GM11168 (cell line): Measurements from ENCODE around the gene CHGA.

Experiments
- in situ Hi-C: fragments of 300-500 bp; cut with MboI; formaldehyde crosslinking; loops from one replicate; pipeline ENCODE4 v1.12.0; 2022; ENCODE audit warnings: low sequenced_read_pairs; ENCODE audit not compliant: unreplicated experiment

Gene CHGA, protein sequence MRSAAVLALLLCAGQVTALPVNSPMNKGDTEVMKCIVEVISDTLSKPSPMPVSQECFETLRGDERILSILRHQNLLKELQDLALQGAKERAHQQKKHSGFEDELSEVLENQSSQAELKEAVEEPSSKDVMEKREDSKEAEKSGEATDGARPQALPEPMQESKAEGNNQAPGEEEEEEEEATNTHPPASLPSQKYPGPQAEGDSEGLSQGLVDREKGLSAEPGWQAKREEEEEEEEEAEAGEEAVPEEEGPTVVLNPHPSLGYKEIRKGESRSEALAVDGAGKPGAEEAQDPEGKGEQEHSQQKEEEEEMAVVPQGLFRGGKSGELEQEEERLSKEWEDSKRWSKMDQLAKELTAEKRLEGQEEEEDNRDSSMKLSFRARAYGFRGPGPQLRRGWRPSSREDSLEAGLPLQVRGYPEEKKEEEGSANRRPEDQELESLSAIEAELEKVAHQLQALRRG

DNA sequence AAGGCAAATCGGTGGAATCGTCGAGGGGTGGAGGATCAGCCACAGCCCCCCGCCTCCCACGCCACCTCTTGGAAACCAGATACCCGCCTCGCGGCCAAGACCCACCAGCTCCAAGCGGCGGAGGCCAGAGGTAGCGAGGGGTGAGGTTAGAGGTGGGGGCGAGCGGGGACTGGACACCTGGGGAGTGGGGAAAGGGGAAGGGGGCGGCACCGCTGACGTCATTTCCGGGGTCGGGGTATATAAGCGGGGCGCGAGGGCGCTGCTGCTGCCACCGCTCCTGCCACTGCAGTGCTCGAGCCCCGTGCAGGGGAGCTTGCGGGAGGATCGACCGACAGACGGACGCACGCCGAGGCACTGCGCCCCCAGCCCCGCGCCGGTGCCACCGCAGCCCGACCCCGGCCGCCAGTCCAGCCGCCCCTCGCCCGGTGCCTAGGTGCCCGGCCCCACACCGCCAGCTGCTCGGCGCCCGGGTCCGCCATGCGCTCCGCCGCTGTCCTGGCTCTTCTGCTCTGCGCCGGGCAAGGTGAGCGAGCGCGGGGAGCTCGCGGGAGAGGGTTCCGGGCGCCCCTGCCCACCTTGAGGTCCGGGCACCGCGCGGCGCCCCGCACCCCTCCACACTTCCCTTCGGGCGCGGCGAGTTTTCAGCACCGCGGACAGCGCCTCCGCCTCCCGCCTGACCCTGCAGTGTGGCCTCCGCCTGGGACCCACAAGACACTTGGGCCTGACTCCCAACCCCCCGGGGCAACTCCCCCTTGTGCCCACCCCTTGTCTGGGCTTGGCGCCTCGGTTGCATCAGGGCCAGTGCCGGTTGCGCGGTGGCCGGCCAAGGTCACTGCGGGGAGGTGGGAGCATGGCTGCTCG is at the start of gene CHGA:
Gene CHGA, plus strand, starts transcription at position 268 of the 861 bp plus-strand sequence. Its CDS starts 210 bp downstream, at position 478.
- in situ Hi-C loops: no loop called here

DNA sequence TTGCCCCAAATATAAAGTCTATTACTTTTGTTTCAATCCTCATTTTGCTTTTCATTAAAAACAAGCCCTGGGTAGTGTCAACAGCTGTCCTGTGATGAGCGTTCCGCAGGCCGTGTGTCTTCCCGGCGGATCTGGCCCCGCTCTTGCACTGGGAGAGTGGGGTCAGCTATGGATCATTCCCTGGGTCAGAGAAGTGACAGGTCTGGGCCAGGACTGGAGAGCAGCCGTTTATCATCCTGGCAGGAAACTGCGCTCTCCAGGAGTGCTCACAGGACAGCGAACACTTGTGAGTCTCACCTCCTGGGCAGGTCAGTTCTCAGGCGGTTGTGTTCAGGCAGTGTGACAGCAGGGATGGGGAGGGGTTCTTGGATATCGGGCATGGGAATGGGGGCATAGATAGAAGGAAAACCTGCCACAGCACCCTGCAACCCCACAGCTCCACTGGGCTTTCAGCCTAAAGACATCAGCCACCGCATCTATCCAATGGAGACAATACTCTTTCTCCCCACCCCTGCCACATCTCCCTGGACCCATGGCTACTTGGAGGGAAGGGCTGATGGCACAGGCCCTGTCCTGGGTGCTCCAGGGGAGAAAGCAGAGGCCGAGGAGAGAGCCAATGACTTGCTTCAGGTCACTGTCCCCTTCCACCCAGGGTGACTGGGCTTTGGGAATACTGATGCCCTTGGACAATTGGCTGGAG is 47.8 kb upstream of the CHGA start:
- in situ Hi-C loops: no loop called here

DNA sequence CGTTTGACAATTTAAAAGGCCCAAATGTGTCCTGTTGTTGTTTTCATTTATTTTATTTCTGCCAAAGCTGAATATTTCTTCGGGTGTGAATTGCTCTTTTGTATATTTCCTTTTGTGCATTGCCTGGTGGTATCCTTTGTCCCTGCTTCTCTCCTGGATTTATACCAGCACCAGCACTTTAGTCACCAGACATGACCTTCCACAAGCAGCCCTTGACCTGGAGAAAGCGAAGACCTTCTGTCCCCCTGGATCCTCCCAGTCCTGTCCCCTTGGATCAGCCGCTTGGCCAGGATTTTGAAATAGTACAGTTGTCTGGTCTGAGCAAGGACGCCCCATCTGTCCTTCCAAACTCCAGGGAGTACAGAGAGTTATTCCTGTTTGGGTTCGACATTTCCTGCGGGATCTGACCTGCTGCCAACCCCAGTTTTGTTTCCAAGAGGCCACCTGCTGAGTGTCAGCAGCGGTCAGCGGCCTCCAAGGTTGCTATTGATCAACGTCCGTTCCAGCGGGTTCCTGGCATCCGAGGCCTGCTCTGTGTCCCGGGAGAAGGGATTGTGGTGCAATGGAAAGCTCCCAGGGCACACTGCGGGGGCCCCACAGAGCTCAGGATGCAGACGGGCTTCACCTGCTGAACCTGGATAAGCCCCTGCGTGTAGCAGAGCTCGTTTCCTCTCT is 45.1 kb upstream of the CHGA start:
- in situ Hi-C loops: no loop called here

DNA sequence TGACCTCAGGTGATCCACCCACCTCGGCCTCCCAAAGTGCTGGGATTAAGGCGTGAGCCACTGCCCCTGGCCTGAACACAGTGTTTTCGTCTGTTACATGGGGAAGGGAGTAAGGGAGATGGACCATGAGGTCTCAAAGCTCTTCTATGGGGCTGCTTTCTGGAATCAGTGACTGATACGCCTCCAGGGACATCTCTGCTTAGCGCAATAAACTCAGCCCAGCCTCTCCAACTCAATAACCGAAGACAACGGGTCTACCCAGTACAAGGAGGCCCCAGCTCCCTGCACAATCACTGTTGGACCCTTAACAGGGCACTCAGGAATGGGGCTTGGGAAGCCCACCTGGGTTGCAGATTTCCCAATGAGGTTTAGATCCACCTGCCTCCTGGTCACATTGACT is 42.6 kb upstream of the CHGA start:
- in situ Hi-C loops: no loop called here

DNA sequence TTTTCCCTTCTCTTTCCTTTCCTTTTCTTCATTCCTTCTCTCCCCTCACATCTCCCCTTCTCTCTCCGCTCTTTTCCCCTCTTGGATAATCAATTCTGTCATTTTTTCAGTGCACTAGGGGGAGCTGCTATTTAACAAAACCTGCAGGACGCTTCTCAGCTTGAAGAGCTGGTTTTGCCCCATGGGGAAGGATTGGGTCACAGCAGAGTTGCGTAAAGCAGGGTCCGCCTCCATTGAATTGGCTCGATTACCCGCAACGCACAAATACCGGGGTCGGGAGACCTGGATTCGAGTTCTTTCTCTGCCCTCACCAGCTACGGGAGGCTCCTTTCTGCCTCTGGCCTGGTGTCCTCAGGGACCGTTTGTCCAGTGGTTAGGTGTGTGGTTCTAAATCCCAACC is 42.1 kb upstream of the CHGA start:
- in situ Hi-C loops: no loop called here

DNA sequence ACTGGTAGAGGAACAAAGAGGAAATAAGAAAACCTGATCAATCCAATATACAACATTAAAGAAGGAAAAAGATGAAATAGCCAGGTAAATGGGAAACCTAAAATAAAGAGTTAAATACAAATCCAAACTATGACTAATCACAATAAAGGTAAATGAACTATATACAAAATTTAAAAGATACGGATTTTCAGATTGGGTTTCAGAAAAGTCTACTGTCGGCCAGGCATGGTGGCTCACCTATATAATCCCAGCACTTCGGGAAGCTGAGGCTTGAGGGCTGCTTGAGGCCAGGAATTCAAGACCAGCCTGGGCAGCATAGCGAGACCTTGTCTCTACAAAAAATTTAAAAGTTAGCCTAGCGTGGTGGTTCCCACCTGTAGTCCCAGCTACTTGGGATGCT is 39.9 kb upstream of the CHGA start:
- in situ Hi-C loops: no loop called here

DNA sequence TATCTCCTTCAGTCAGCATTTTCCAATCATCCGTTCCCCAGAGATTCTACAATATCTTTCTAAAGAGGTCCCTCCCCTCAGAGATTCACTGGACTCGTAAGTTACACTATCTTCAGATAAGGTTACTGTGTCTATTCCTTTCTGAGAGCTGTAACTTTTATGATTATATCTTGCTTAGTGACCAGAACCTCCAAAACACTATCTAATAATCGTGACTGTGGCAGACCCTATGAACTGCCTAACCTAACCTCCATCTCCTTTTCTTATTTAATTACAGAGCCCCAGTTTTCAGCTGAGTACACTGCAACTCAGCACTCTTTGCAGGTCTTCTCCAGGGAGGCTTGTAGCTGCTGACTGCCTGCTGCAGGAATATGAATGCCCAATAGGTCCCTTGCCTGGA is 38.5 kb upstream of the CHGA start:
- in situ Hi-C loops: no loop called here

DNA sequence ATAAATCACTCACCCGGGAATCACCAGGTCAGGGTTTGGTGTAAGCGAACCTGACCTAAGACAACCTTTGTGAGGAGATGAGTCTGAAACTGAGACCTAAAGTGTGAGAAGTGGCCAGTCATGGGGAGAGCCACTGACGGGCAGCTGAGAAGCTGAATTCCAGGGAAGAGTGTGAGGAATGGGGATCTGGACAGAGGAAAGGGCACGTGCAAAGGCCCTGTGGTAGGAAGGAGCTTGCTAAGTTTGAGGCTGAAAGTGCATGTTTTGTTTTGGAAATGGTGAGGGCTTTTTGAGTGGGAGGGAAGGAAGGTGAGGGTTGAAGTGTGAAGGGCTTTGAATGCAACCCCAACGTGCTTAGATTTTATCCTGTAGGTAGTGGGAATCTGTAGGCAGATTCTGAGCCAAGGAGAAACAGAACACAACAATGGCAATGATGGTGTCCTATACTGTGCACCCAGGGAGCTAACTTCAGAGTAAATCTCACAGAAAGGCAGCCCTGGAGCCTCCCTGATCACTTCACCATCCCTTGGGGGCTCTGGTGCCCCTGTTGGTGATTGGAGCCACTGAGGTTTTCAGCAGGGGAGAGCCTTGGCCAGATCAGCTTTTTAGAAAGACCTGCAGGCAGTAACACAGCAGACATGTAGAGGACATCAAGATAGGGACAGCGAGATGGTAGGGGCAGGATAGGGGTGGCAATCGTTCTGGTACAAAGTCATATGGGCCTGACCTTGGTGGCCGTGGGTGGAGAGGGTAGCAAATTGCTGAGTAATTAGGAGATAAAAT is 37.5 kb upstream of the CHGA start:
- in situ Hi-C loops: no loop called here

DNA sequence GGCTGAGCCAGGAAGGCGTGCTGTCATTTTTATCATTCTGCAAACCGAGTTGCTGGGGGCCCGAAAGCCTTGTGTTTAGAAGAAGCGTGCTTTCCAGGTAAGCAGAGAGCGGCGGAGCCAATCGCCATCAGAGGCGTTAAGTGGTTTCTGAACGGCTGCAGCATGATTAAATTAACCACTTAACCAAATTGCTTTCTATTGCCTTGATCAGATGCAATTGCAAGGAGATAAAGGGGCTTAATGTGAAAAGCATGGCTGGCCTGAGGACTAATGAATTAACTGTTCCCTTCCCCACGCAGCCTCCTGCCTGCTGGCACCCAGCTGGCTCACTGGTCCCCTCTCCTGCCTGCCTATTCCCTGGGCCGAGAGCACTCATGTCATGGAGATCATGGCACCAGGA is 36.6 kb upstream of the CHGA start:
- in situ Hi-C loops: no loop called here

DNA sequence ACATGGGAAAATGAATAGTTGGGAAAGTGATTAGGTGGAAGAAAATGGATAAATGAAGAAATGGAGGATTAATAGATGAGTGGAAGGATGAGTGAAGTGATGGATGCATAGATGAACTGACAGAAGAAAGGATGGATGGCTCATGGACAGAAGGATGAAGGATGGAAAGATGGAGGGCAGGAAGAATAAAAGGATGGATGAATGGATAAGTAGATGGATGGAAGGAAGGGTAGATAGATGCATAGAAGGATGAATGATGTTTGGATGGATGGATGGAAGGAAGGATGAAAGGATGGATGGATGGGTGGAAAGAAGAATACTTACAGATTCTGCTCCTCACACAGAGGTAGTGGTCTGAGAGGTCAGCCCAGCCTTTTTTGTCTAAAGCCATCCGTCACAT is 35.8 kb upstream of the CHGA start:
- in situ Hi-C loops: no loop called here

DNA sequence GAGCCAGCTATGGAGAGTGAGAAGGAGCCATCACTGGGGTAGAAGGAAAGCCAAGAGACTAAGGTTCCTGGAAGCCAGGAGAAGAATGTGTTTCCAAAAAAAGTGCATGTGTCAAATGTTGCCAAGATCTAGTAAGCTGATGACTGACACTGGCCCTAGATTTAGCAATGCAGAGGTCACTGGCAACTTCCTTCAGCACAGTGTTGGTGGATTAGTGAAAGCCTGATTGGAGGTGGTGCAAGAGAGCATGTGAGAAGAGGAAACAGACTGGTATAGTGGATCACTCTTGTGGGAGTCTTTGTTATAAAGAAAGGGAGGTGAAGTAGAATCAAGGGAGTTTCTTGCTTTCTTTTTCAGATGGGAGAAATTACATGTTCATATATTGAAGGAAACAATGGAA is 34.1 kb upstream of the CHGA start:
- in situ Hi-C loops: no loop called here

DNA sequence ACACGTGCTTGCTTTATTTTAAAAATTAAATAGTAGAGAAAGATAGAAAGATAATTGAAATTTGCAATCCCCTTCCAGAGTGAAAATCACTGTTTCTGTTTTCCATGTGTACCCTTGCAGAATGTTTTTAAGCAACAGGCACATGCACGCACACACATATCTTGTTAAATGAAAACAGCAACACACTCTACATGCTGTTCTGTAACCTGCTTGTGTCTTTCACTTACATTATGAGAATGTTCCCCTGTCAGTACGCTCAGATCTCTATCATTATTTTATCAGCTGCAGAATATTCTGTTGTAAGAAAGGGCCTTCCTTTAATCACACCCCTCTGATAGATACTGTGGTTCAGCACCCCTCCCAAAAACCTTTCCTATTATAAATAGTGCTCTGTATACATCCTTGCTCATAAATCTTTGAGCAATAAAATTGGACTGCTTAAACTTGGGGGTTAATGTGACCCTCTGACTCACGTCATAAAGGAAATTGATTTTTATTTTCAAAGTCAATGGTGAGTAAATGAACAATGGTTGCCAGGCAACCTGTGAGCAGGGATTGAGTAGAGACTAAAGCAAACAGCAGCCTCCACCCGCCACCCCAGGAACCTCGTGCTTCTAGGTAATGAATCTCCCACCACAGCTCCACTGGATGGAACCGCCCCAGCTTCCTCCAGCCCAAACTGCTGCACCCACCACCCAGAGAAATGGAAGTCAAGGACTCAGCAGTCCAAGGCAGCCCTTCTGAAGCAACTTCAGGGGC is 31.9 kb upstream of the CHGA start:
- in situ Hi-C loops: no loop called here

DNA sequence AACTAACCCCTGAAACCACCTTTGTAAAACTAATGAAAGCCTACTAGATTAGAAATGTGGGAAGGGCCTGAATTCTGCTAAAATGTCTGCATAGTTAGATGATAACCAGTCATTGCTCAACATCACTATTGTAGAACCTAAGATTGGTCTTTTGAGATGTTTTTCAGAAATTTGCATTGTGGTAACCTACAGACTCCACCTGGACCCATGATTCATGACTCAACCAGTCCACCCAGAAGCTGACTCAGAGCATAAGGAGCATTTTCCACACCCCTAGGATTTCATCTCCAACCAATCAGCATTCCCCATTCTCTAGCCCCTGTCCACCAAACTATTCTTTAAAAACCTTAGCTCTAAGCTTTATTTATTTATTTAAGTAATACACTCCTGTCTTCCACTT is 30.4 kb upstream of the CHGA start:
- in situ Hi-C loops: no loop called here

DNA sequence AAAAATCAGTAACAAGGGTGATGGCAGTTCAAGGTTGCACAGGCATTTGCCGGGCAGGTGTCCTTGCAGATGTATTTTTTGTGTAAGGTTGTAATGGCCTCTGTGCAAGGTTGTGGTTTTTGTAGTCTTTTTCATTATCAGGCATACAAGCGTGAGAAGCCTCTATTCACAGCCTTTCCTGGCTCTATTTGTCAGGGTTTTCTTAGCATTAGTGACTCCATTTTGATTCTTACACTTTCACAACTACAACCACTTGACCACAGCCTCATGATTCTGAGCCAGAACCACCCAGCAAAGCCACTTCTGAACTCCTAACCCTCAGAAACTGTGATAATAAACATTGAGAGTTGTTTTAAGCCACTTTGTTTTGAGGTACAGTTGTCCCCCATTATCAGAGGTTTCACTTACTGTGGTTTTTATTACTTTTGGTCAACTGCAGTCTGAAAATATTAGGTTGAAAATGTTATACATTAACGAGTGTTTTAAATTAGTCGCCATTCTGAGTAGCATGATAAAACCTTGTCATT is 27.5 kb upstream of the CHGA start:
- in situ Hi-C loops: no loop called here

DNA sequence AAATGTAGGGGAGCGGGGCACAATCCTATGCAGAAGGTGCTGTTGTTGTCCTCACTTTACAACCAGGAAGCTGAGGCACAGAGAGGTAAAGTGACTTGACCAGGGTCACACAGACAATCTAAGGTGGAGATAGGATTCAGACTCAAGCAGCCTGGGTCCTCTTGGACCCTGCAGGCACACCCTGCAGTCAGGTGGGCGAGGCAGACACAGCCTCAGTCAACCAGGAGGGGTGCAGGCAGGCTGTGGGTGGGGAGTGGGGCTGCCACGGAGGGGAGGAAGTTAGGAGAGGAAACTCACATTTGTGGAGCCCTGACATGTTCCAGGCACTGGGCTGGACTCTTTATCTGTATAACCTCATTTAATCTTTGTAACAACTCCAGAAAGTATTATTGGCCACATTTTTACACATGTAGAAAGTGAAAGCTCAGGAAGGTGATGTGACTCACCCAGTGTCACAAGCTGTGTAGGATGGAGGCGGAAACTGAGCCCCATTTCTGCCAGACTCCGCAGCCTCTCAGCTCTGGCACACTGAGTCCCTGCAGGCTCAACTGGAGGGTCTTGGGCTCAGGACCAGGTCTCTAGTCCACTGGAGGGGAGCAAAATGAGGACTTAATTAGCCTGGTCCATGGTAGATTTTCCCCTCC is 24.9 kb upstream of the CHGA start:
- in situ Hi-C loops: no loop called here

DNA sequence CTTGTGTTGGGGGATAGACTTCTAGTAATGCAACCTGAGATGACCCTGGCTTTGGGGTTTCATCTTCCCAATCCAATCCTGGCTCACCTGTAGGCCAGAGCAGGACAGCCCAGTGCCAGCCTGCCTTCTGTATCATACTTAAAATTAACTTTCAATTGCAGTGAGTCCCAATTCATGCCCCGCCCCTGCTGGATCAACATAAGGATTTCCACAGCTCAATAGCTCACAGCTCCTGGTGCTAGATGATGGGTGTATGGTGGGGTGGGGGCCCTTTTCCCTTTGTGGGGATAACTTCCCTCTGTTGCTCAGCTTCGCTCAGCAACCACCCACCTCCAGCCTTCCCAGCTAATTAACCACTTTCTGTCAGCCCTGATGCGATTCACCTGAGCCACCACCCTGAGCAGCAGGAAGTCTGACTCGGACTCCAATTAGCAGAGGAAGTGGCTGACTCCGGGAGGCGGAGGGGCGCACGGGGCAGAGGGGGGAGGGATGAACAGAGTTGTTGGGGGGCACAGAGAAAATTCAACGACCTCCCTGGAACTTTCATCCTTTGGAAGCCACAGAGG is 24.3 kb upstream of the CHGA start:
- in situ Hi-C loops: no loop called here

DNA sequence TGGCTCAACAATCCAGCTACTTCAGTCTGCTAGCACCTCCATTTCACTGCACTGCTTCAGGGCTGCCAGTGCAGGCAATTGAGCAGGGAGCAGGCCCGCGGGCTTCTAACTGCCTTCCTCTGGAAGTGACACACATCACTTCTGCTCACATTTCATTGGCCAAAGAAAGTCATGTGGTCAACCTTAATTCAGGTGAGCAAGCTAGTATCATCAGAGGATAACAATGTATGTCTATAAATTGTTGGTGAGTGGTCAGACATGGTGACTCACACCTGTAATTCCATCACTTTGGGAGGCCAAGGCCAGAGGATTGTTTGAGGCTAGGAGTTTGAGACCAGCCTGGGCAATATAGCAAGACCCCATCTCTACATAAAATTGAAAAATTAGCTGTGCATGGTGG is 22.3 kb upstream of the CHGA start:
- in situ Hi-C loops: no loop called here

DNA sequence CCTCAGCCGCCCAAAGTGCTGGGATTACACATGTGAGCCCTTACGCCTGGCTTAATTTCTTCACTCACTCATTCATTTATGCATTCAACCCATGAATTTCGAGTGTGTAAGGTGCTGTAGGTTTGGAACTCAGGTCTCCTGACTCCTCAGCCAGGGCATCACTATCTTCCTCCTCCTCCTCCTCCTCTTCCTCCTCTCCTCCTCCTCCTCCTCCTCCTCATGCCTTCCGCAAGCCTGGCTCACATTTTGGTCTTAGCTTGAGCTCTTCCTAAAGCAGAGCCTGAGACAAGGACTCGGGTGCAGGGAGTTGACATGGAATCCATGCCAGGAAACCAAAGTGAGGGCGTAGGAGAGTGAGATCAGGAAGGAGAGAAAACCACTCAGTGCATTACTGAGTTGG is 20.8 kb upstream of the CHGA start:
- in situ Hi-C loops: no loop called here
